DND-41 (cell line): Measurements from ENCODE around the gene GSE1.

Experiments
- ATAC-seq: fragments of 200-7000 bp; cut with Tn5 transposase; 3 replicates; pipeline ENCODE4 v1.9.1; 2021; ENCODE audit warnings: low read depth; ENCODE audit not compliant: insufficient read depth
- DNase-seq: peaks from one replicate; pipeline ENCODE4 v3.0.0-alpha.2; 2020
- H2AFZ ChIP-seq: 2 replicates; pipeline ENCODE4 v1.6.0; 2012; ENCODE audit warnings: low read depth, low read length
- H3K27ac ChIP-seq: 2 replicates; pipeline ENCODE4 v1.5.1; 2012; ENCODE audit warnings: low read length, inconsistent platforms
- H3K27me3 ChIP-seq: fragments of 200-600 bp; sonication (generic); 2 replicates; pipeline ENCODE4 v1.6.0; 2012; ENCODE audit warnings: low read length, mild to moderate bottlenecking, inconsistent platforms; ENCODE audit not compliant: insufficient read depth, poor library complexity
- H3K36me3 ChIP-seq: 2 replicates; pipeline ENCODE4 v1.5.1; 2012; ENCODE audit warnings: low read length, inconsistent platforms; ENCODE audit not compliant: insufficient read depth
- H3K4me1 ChIP-seq: 2 replicates; pipeline ENCODE4 v1.5.1; 2012; ENCODE audit warnings: mild to moderate bottlenecking, low read length; ENCODE audit not compliant: insufficient read depth
- H3K4me2 ChIP-seq: 2 replicates; pipeline ENCODE4 v1.6.0; 2012; ENCODE audit warnings: mild to moderate bottlenecking, moderate library complexity, low read length, inconsistent platforms; ENCODE audit not compliant: insufficient read depth
- H3K4me3 ChIP-seq, 2 experiments: fragments of 200-600 bp in 1 of 2; shearing (Covaris generic) in 1 of 2; 2 replicates each; pipeline ENCODE4 v1.5.1; 2012 to 2016; ENCODE audit warnings: inconsistent platforms in 2 of 2, low read length in 2 of 2, mild to moderate bottlenecking in 2 of 2, low read depth in 1 of 2, moderate library complexity in 1 of 2
- H3K79me2 ChIP-seq: 2 replicates; pipeline ENCODE4 v1.6.0; 2012; ENCODE audit warnings: low read length, inconsistent platforms; ENCODE audit not compliant: insufficient read depth
- H3K9ac ChIP-seq: 2 replicates; pipeline ENCODE4 v1.6.0; 2012; ENCODE audit warnings: low read depth, mild to moderate bottlenecking, inconsistent platforms, low read length, moderate library complexity
- H3K9me3 ChIP-seq: 2 replicates; pipeline ENCODE4 v1.5.1; 2012; ENCODE audit warnings: low read length, moderate library complexity, mild to moderate bottlenecking, inconsistent platforms; ENCODE audit not compliant: insufficient read depth, severe bottlenecking
- H4K20me1 ChIP-seq: 2 replicates; pipeline ENCODE4 v1.6.0; 2012; ENCODE audit warnings: low read length; ENCODE audit not compliant: insufficient read depth
- EZH2 ChIP-seq: IDR thresholded peaks from 3 replicates; pipeline ENCODE4 v1.6.1; 2012; ENCODE audit warnings: borderline replicate concordance, low read depth, mild to moderate bottlenecking, moderate library complexity, low read length, inconsistent platforms; ENCODE audit not compliant: severe bottlenecking
- TF ChIP-seq, protein P1 (sequence below): IDR thresholded peaks from 2 replicates; pipeline ENCODE4 v1.5.1; 2012; ENCODE audit warnings: borderline replicate concordance, low read length, moderate library complexity, mild to moderate bottlenecking; ENCODE audit not compliant: poor library complexity, severe bottlenecking; ENCODE audit errors: extremely low read depth

GSE1 gene

DNA sequence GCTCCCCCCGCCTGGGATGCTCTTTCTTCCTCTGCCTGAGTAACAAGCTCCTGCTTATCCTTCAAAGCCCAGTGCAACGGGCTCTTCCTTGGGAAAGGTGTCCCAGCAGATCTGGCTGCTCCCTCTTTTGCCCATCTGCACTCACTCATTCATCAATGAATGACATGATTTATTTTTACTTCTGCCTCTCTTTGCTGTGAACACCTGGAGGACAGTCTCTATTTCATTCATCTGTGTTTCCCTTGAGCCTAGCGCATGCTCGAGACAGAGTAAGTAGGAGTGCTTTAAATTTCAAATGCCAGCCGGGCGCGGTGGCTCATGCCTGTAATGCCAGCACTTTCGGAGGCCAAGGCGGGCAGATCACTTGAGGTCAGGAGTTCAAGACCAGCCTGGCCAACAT lies 97.6 kb downstream of the GSE1 start:
- Histone ChIP-seq H3K27ac (no peak overlapping the region), H3K9me3 (peaks cover 5% of the 10 kb centered on the region), H3K9ac (no peak overlapping the region), H3K36me3 (no peaks in the 10 kb centered on the region), H3K4me1 (no peaks in the 10 kb centered on the region), H2AFZ (no peak overlapping the region), H3K4me2 (no peak overlapping the region), H3K79me2 (no peaks in the 10 kb centered on the region), H3K27me3 (peaks cover 7% of the 10 kb centered on the region), H3K4me3 (no peak overlapping the region), H4K20me1 (no peaks in the 10 kb centered on the region)
- ATAC-seq (no peak), DNase-seq (no peak)
- TF ChIP-seq, protein P1, sequence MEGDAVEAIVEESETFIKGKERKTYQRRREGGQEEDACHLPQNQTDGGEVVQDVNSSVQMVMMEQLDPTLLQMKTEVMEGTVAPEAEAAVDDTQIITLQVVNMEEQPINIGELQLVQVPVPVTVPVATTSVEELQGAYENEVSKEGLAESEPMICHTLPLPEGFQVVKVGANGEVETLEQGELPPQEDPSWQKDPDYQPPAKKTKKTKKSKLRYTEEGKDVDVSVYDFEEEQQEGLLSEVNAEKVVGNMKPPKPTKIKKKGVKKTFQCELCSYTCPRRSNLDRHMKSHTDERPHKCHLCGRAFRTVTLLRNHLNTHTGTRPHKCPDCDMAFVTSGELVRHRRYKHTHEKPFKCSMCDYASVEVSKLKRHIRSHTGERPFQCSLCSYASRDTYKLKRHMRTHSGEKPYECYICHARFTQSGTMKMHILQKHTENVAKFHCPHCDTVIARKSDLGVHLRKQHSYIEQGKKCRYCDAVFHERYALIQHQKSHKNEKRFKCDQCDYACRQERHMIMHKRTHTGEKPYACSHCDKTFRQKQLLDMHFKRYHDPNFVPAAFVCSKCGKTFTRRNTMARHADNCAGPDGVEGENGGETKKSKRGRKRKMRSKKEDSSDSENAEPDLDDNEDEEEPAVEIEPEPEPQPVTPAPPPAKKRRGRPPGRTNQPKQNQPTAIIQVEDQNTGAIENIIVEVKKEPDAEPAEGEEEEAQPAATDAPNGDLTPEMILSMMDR = no peak
- TF ChIP-seq EZH2 = no peak

DNA sequence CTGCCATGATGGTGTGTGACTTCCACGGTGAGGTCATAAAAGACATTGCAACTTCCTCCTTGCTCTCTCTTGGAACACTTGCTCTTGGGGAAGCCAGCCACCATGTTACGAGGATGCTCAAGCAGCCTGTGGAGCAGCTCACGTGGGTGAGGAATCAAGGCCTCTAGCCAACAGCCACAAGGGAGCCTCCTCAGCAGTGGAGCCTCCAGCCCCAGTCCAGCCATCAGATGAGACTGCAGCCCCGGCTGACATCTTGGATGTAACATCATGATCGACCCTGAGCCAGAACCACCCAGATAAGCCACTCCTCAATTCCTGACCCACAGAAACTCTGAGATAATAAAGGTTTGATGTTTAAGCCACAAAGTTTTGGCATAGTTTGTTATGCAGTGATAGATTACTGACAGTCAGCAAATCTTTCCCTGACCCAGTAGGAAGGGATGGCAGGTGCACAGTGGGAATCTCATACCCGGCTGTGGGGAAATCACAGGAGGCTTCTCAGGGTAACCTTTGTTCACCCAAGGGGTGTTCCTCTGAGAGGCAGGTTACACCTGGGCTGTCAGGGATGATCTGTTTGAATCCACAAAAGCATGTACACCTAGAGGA lies 99.0 kb downstream of the GSE1 start:
- Histone ChIP-seq H2AFZ (no peak overlapping the region), H3K9me3 (peaks cover 5% of the 10 kb centered on the region), H3K4me3 (no peak overlapping the region), H3K27ac (no peak overlapping the region), H3K27me3 (peaks cover 20% of the 10 kb centered on the region), H4K20me1 (peaks cover 5% of the 10 kb centered on the region; the same call in 1 of the 2 replicates), H3K4me1 (no peaks in the 10 kb centered on the region), H3K4me2 (no peak overlapping the region), H3K36me3 (no peaks in the 10 kb centered on the region), H3K79me2 (no peaks in the 10 kb centered on the region), H3K9ac (no peak overlapping the region)
- DNase-seq = no peak
- ATAC-seq = no peak
- TF ChIP-seq, protein P1 = no peak
- no peak for TF ChIP-seq EZH2

DNA sequence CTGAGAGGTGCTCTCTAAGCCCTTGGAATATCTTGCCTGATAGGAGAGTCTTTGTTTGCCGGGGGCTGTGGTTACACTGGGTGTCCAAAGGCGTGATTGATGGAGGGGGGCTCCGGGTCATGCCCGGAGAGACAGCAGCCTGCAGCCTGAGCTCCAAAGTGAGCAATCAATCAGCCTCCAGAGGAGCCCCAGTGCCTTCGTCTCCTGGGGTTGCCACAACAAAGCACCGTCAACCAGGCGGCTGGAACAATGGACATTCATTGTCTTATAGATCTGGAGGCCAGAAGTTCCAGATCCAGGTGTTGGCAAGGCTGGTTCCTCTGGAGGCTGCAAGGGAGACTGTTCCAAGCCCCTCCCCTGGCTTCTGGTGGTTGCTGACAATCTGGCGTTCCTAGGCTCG lies 99.7 kb downstream of the GSE1 start:
- Histone ChIP-seq H3K4me2 (no peak overlapping the region), H4K20me1 (peaks cover 11% of the 10 kb centered on the region; the same call in 1 of the 2 replicates), H3K4me3 (no peak overlapping the region), H3K9me3 (peaks cover 5% of the 10 kb centered on the region), H2AFZ (no peak overlapping the region), H3K9ac (no peak overlapping the region), H3K79me2 (no peaks in the 10 kb centered on the region), H3K4me1 (no peaks in the 10 kb centered on the region), H3K27ac (no peak overlapping the region), H3K27me3 (peaks cover 24% of the 10 kb centered on the region), H3K36me3 (no peaks in the 10 kb centered on the region)
- ATAC-seq (no peak), DNase-seq (no peak)
- TF ChIP-seq, protein P1 = no peak
- TF ChIP-seq EZH2 = no peak
